Measurements from ENCODE around the gene TLNRD1.

Gene TLNRD1

DNA sequence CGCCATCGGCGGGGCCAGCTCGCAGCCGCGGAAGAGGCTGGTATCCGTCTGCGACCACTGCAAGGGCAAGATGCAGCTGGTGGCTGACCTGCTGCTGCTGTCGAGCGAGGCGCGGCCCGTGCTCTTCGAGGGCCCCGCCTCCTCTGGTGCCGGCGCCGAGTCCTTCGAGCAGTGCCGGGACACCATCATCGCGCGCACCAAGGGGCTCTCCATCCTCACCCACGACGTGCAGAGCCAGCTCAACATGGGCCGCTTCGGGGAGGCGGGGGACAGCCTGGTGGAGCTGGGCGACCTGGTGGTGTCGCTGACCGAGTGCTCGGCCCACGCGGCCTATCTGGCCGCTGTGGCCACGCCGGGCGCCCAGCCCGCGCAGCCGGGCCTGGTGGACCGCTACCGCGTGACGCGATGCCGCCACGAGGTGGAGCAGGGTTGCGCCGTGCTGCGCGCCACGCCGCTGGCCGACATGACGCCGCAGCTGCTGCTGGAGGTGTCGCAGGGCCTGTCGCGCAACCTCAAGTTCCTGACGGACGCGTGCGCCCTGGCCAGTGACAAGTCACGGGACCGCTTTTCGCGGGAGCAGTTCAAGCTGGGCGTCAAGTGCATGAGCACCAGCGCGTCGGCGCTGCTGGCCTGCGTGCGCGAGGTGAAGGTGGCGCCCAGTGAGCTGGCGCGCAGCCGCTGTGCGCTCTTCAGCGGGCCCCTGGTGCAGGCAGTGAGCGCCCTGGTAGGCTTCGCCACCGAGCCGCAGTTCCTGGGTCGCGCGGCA is 1.8 kb downstream of the TLNRD1 start:
- DNase-seq: peak; percentile 24
- Histone ChIP-seq H3K4me1 (ENCODE audit: low read length) (peaks cover 14% of the 10 kb centered on the region), H2AFZ (ENCODE audit: low read length) (no peak overlapping the region), H3K27me3 (replicated peaks; ENCODE audit: insufficient read depth, low read length) (no peaks in the 10 kb centered on the region), H3K79me2 (ENCODE audit: low read length) (peaks cover 64% of the 10 kb centered on the region), H3K36me3 (replicated peaks; ENCODE audit: insufficient read depth, low read length) (no peaks in the 10 kb centered on the region), H3K9me2 (replicated peaks; ENCODE audit: insufficient read depth, low read length) (no peaks in the 10 kb centered on the region), H4K20me1 (ENCODE audit: insufficient read depth, low read length) (no peaks in the 10 kb centered on the region), H3K4me3 (ENCODE audit: low read length) (peak overlapping the region; percentile 75), H3K9me3 (replicated peaks; ENCODE audit: insufficient read depth, low read length) (no peaks in the 10 kb centered on the region), H3K27ac (ENCODE audit: low read length) (no peak overlapping the region), H3F3A (ENCODE audit: insufficient read depth, low read length) (peaks cover 26% of the 10 kb centered on the region), H3K9ac (ENCODE audit: low read length) (peak overlapping the region; percentile 94; the same call in 1 of the 2 replicates), H3K4me2 (ENCODE audit: low read depth, low read length) (peak overlapping the region; percentile 74)
- TF ChIP-seq EZH2phosphoT487 (IDR thresholded peaks at IDR 0.05; ENCODE audit: low read length) (no peak), EZH2 (optimal IDR thresholded peaks at IDR 0.05; ENCODE audit: low read depth, low read length) (no peak)
- TF ChIP-seq, protein P1, sequence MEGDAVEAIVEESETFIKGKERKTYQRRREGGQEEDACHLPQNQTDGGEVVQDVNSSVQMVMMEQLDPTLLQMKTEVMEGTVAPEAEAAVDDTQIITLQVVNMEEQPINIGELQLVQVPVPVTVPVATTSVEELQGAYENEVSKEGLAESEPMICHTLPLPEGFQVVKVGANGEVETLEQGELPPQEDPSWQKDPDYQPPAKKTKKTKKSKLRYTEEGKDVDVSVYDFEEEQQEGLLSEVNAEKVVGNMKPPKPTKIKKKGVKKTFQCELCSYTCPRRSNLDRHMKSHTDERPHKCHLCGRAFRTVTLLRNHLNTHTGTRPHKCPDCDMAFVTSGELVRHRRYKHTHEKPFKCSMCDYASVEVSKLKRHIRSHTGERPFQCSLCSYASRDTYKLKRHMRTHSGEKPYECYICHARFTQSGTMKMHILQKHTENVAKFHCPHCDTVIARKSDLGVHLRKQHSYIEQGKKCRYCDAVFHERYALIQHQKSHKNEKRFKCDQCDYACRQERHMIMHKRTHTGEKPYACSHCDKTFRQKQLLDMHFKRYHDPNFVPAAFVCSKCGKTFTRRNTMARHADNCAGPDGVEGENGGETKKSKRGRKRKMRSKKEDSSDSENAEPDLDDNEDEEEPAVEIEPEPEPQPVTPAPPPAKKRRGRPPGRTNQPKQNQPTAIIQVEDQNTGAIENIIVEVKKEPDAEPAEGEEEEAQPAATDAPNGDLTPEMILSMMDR (IDR thresholded peaks at IDR 0.05; ENCODE audit: low read length): no peak

DNA sequence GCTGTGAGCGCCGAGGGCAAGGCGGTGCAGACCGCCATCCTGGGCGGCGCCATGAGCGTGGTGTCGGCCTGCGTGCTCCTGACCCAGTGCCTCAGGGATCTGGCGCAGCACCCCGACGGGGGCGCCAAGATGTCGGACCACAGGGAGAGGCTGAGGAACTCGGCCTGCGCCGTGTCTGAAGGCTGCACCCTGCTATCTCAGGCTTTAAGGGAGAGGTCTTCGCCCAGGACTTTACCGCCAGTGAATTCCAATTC is 2.3 kb downstream of the TLNRD1 start:
- Histone ChIP-seq H3K9me2 (replicated peaks; ENCODE audit: insufficient read depth, low read length) (no peaks in the 10 kb centered on the region), H3K36me3 (replicated peaks; ENCODE audit: insufficient read depth, low read length) (no peaks in the 10 kb centered on the region), H3K4me2 (ENCODE audit: low read depth, low read length) (peak overlapping the region; percentile 74), H4K20me1 (ENCODE audit: insufficient read depth, low read length) (no peaks in the 10 kb centered on the region), H3K9me3 (replicated peaks; ENCODE audit: insufficient read depth, low read length) (no peaks in the 10 kb centered on the region), H3K79me2 (ENCODE audit: low read length) (peaks cover 69% of the 10 kb centered on the region), H2AFZ (ENCODE audit: low read length) (no peak overlapping the region), H3K4me3 (ENCODE audit: low read length) (no peak overlapping the region), H3F3A (ENCODE audit: insufficient read depth, low read length) (peaks cover 26% of the 10 kb centered on the region), H3K27ac (ENCODE audit: low read length) (no peak overlapping the region), H3K9ac (ENCODE audit: low read length) (no peak overlapping the region), H3K27me3 (replicated peaks; ENCODE audit: insufficient read depth, low read length) (no peaks in the 10 kb centered on the region), H3K4me1 (ENCODE audit: low read length) (peaks cover 13% of the 10 kb centered on the region)
- no peak for DNase-seq
- TF ChIP-seq EZH2phosphoT487 (IDR thresholded peaks at IDR 0.05; ENCODE audit: low read length) (no peak), EZH2 (optimal IDR thresholded peaks at IDR 0.05; ENCODE audit: low read depth, low read length) (no peak)
- TF ChIP-seq, protein P1 (IDR thresholded peaks at IDR 0.05; ENCODE audit: low read length): no peak

DNA sequence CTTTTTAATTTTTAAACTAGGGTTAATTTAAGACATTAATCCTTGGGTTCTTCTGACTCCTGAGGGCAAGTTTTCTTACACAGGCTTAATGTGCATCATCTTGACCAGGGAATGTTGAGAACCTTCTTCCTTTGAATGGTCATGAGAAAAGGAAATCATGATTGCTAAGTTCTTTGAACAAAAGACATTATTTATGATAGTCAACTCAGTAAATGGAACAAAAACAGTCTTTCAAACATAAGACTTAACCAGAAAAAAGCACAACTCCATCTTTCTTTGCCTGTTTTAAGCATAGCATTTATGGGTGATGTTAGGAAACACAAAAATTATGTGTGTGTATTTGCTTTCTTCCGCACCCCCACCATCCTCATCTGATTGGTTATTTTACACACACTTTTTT is 5.4 kb downstream of the TLNRD1 start:
- Histone ChIP-seq H3K4me3 (ENCODE audit: low read length) (no peak overlapping the region), H4K20me1 (ENCODE audit: insufficient read depth, low read length) (no peaks in the 10 kb centered on the region), H3K4me2 (ENCODE audit: low read depth, low read length) (no peak overlapping the region), H3K4me1 (ENCODE audit: low read length) (peaks cover 13% of the 10 kb centered on the region; the same call in 1 of the 2 replicates), H2AFZ (ENCODE audit: low read length) (no peak overlapping the region), H3K9ac (ENCODE audit: low read length) (no peak overlapping the region), H3K9me3 (replicated peaks; ENCODE audit: insufficient read depth, low read length) (no peaks in the 10 kb centered on the region), H3K36me3 (replicated peaks; ENCODE audit: insufficient read depth, low read length) (no peaks in the 10 kb centered on the region), H3K9me2 (replicated peaks; ENCODE audit: insufficient read depth, low read length) (no peaks in the 10 kb centered on the region), H3K79me2 (ENCODE audit: low read length) (peaks cover 71% of the 10 kb centered on the region), H3K27me3 (replicated peaks; ENCODE audit: insufficient read depth, low read length) (no peaks in the 10 kb centered on the region), H3F3A (ENCODE audit: insufficient read depth, low read length) (peaks cover 4% of the 10 kb centered on the region; the same call in 1 of the 2 replicates), H3K27ac (ENCODE audit: low read length) (no peak overlapping the region)
- DNase-seq: no peak
- TF ChIP-seq EZH2 (optimal IDR thresholded peaks at IDR 0.05; ENCODE audit: low read depth, low read length) (no peak), EZH2phosphoT487 (IDR thresholded peaks at IDR 0.05; ENCODE audit: low read length) (no peak)
- TF ChIP-seq, protein P1 (IDR thresholded peaks at IDR 0.05; ENCODE audit: low read length): no peak
